Esophagus muscularis mucosa (tissue), 4 donors: Measurements from ENCODE around the gene ACOT8. TPM values are rescaled to one million over a fixed set of nuclear protein-coding genes. Genes with fewer than 3 reads are reported as not detected.

Experiments
- DNase-seq: peaks from one replicate; pipeline ENCODE4 v3.0.0-alpha.2; 2017; ENCODE audit errors: extremely low spot score
- H3K27ac ChIP-seq, 4 donors: fragments of 200-600 bp; sonication (generic); replicated peaks in 1 of 4; 1 replicate in 3 of 4; 2 replicates in 1 of 4; pipeline ENCODE4 v1.5.1; 2016 to 2019; ENCODE audit warnings: mild to moderate bottlenecking in 1 of 4
- H3K27me3 ChIP-seq, 4 donors: fragments of 200-600 bp; sonication (generic); one replicate each; pipeline versions ENCODE4 v1.5.1 to v1.6.0; 2016 to 2019
- H3K36me3 ChIP-seq, 4 donors: fragments of 200-600 bp; sonication (generic); one replicate each; pipeline ENCODE4 v1.5.1; 2016 to 2019
- H3K4me1 ChIP-seq, 4 donors: fragments of 200-600 bp; sonication (generic); one replicate each; pipeline ENCODE4 v1.5.1; 2016 to 2019
- H3K4me3 ChIP-seq, 4 donors: fragments of 200-600 bp; sonication (generic); 1 replicate in 2 of 4; 2 replicates in 2 of 4; pipeline ENCODE4 v1.5.1; 2016 to 2019; ENCODE audit warnings: mild to moderate bottlenecking in 4 of 4, moderate library complexity in 1 of 4
- H3K9me3 ChIP-seq, 4 donors: fragments of 200-600 bp; sonication (generic); 1 replicate in 3 of 4; 2 replicates in 1 of 4; pipeline ENCODE4 v1.5.1; 2016 to 2019
- EP300 ChIP-seq: sonication (generic); formaldehyde crosslinking; IDR thresholded peaks from one replicate; pipeline ENCODE4 v1.6.1; 2017; ENCODE audit warnings: antibody characterized with exemption
- POLR2A ChIP-seq: fragments of 450-650 bp; IDR thresholded peaks from one replicate; pipeline ENCODE4 v1.6.1; 2017; ENCODE audit warnings: antibody characterized with exemption, moderate library complexity, mild to moderate bottlenecking, low read depth
- POLR2AphosphoS5 ChIP-seq, 2 donors: sonication (generic); formaldehyde crosslinking; IDR thresholded peaks; one replicate each; pipeline ENCODE4 v1.6.1; 2017; ENCODE audit warnings: antibody characterized with exemption in 2 of 2
- WGBS: methylation state at CpG from one replicate; pipeline ENCODE4 v1.1.5; 2018; 5-methylcytosine and 5-hydroxymethylcytosine counted together
- intact Hi-C: fragments of 100-400 bp; cut with DNase I; formaldehyde crosslinking; loops from one replicate; pipeline ENCODE4 v1.15.1; 2023
- total RNA-seq, 4 donors: library from RNA; depleted of rRNA; stranded (reverse); fragments of >200 nt; gene quantifications; one replicate each; pipeline versions ENCODE4 v1.1.0 to v1.2.1, GENCODE V29; 2016
- TF ChIP-seq, protein P1 (sequence below), 3 experiments: fragments of 200-600 bp in 2 of 3; fragments of 450-650 bp in 1 of 3; sonication (generic) in 2 of 3; IDR thresholded peaks; one replicate each; pipeline ENCODE4 v1.5.1; 2017 to 2019; ENCODE audit warnings: antibody characterized with exemption in 3 of 3, mild to moderate bottlenecking in 2 of 3, moderate library complexity in 1 of 3

Gene ACOT8
- total RNA-seq, 4 donors from 2014 or later, result 30.0 to 41.9 (median 33.7) TPM

DNA sequence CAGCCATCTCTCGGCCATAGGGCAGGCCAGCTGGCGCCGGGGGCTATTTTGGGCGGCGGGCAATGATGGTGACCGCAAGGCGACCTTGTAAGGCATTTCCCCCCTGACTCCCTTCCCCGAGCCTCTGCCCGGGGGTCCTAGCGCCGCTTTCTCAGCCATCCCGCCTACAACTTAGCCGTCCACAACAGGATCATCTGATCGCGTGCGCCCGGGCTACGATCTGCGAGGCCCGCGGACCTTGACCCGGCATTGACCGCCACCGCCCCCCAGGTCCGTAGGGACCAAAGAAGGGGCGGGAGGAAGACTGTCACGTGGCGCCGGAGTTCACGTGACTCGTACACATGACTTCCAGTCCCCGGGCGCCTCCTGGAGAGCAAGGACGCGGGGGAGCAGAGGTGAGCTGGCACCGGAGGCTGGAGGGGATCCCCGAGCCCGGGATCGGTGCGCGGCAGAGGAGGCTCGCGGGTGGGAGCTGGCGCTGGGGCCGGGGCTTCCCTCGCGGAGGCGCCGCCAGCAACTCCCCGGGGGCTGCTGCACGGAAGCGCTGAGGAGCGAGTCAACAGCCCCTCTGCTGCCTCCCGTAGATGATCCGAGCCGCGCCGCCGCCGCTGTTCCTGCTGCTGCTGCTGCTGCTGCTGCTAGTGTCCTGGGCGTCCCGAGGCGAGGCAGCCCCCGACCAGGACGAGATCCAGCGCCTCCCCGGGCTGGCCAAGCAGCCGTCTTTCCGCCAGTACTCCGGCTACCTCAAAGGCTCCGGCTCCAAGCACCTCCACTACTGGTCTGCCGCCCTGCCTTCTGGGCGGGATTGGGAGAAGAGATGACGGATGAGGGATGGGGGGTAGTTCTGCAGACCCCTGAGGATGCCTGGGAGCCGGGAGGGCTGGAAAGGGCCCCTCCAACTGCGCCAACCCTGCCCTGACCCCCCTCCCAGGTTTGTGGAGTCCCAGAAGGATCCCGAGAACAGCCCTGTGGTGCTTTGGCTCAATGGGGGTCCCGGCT is 34.1 kb upstream of the ACOT8 start, which contains the start of the genes CTSA and NEURL2:
CTSA (plus strand) TSS at position 351 of the 999 bp plus-strand sequence; CDS start at position 585, 234 bp downstream.
NEURL2 (minus strand) TSS at position 224 of the 999 bp plus-strand sequence; CDS start at position 7, 217 bp downstream.
- intact Hi-C loops, result loop anchor here (2.0 to 5.0 kb wide), 2 partner anchors 44 to 81 kb away; partner anchors contain the start of genes PCIF1 and ZNF335
- peak; percentile 98 for DNase-seq
- no peaks in the 10 kb centered on the region for H3K27me3 ChIP-seq
- peak within 1 kb of the TSS; percentile 84 to 94 (median 90) for H3K27ac ChIP-seq
- H3K9me3 ChIP-seq, result no peaks in the 10 kb centered on the region
- 0% methylated on average over 21 of the region's 78 CpGs for WGBS
- H3K4me1 ChIP-seq, result peaks cover 24 to 48% (median 34%) of the 10 kb centered on the region in 4 donors
- H3K36me3 ChIP-seq, result peaks cover 7 to 57% (median 56%) of the 10 kb centered on the region in 4 donors
- H3K4me3 ChIP-seq, result peak within 1 kb of the TSS; percentile 70 to 93 (median 88)
- TF ChIP-seq POLR2AphosphoS5 (IDR thresholded peaks at IDR 0.05), result peak; percentile 87 to 92
- TF ChIP-seq, protein P1, sequence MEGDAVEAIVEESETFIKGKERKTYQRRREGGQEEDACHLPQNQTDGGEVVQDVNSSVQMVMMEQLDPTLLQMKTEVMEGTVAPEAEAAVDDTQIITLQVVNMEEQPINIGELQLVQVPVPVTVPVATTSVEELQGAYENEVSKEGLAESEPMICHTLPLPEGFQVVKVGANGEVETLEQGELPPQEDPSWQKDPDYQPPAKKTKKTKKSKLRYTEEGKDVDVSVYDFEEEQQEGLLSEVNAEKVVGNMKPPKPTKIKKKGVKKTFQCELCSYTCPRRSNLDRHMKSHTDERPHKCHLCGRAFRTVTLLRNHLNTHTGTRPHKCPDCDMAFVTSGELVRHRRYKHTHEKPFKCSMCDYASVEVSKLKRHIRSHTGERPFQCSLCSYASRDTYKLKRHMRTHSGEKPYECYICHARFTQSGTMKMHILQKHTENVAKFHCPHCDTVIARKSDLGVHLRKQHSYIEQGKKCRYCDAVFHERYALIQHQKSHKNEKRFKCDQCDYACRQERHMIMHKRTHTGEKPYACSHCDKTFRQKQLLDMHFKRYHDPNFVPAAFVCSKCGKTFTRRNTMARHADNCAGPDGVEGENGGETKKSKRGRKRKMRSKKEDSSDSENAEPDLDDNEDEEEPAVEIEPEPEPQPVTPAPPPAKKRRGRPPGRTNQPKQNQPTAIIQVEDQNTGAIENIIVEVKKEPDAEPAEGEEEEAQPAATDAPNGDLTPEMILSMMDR (IDR thresholded peaks at IDR 0.05), result peak in 2 of 3 experiments; percentile 18 to 32
- TF ChIP-seq EP300, result no peak
- TF ChIP-seq POLR2A, result peak; percentile 69

DNA sequence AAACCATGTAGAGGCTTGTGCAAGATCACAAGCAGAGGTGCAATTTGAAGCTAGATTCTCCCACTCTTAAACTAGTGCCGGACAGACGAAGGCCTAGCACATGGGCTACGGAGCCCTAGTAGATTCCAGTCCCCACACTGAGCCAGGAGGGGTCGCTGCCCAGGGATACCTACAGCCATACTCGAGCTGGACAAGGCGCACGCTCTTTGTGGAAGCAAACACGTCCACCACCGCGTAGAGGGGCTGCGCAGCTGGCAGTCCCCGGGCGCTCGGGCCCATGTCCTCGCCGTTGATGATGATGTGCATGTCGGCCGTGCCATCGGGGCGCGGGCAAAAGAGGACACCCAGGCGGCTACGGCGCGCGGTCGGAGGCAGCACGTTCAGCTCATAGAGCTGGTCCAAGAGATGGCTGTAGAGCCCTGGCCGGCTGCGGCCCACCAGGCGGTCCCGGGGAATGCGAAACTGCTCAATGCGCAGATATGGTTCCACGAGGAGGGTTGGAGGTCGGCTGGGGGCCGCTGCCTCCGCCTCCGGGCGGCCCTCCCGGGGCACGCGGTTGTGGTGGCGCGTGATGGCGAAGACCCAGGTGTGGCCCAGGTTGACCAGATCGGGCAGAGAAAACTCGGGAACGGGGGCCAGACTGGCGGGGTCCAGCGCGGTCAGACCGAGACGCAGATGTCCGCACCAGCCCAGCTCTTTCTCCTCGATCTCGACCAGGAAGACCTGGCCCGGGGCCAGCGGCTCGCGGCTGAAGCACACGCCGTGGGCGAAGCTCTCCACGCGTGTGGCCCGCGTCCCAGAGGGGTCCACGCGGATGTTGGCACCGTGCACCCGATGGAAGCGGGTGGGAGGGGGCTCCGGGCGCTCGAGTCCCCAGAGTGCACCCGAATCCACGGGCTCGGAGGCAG is 33.1 kb upstream of the ACOT8 start:
- Histone ChIP-seq H3K9me3 (no peaks in the 10 kb centered on the region), H3K4me3 (peak overlapping the region; percentile 70 to 93 (median 88)), H3K36me3 (peaks cover 0 to 57% (median 53%) of the 10 kb centered on the region in 4 donors), H3K27ac (peak overlapping the region; percentile 84 to 94 (median 90)), H3K4me1 (peaks cover 24 to 50% (median 34%) of the 10 kb centered on the region in 4 donors), H3K27me3 (no peaks in the 10 kb centered on the region)
- TF ChIP-seq POLR2AphosphoS5 (IDR thresholded peaks at IDR 0.05), result peak; percentile 39 to 63
- TF ChIP-seq POLR2A, result peak; percentile 4
- TF ChIP-seq, protein P1 (IDR thresholded peaks at IDR 0.05), result peak; percentile 56 to 69 (median 67)
- no peak for TF ChIP-seq EP300
- intact Hi-C loops, result loop anchor here (2.0 to 5.0 kb wide), 2 partner anchors 44 to 82 kb away; partner anchors contain the start of genes PCIF1 and ZNF335
- 0% methylated on average over 17 of the region's 79 CpGs for WGBS
- peak; percentile 96 for DNase-seq

DNA sequence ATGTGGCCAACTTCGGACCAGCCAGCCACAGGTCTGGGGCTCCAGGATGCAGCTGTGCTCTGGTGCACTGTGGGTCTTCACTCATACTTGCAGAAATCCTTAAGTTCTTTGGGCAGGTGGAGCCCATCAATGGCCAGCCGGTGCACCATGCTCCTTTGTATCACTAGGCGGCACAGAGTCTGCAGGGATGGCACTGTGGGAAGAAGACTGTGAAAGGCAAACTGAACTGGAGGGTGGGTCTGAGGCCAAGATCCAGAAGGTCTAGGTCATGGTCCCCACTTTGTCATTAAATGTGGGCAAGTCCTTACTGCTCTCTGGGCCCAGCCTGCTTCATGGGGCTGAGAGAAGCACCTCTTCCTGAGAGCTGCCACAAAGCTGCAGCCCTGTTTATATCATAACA is 31.5 kb upstream of the ACOT8 start:
- WGBS, result 89% methylated on average over 3 of the region's 3 CpGs
- peaks cover 29 to 63% (median 42%) of the 10 kb centered on the region in 4 donors for H3K4me1 ChIP-seq
- peaks cover 0 to 56% (median 47%) of the 10 kb centered on the region in 4 donors for H3K36me3 ChIP-seq
- no peak for DNase-seq
- no peaks in the 10 kb centered on the region for H3K9me3 ChIP-seq
- H3K27ac ChIP-seq, result no peak overlapping the region
- TF ChIP-seq POLR2A (no peak), EP300 (no peak)
- intact Hi-C loops, result loop anchor here (10.0 kb wide), 1 partner anchor 84 kb away; no protein-coding TSS in a partner anchor
- H3K4me3 ChIP-seq, result no peak overlapping the region
- H3K27me3 ChIP-seq, result no peaks in the 10 kb centered on the region

GRCh38 chr20:45887346-45887715 is 30.1 kb upstream of the ACOT8 start, which contains the start of gene SPATA25:
SPATA25 (minus strand) TSS chr20:45887622; CDS start chr20:45887590, 32 bp downstream.
- WGBS, result 93% methylated on average over 8 of the region's 8 CpGs
- Histone ChIP-seq H3K36me3 (peaks cover 0 to 58% (median 46%) of the 10 kb centered on the region in 4 donors), H3K4me1 (peaks cover 25 to 69% (median 41%) of the 10 kb centered on the region in 4 donors), H3K4me3 (no peak within 1 kb of the TSS), H3K27me3 (no peaks in the 10 kb centered on the region), H3K9me3 (no peaks in the 10 kb centered on the region), H3K27ac (no peak within 1 kb of the TSS)
- intact Hi-C loops, result loop anchor here (10.0 kb wide), 1 partner anchor 83 kb away; no protein-coding TSS in a partner anchor
- DNase-seq, result no peak
- TF ChIP-seq EP300 (no peak), POLR2AphosphoS5 (IDR thresholded peaks at IDR 0.05) (no peak), POLR2A (no peak)
- TF ChIP-seq, protein P1 (IDR thresholded peaks at IDR 0.05), result no peak
